Fibroblast of the aortic adventitia (primary cell): ENCODE results near the gene CBR3. TPM values are rescaled to one million over a fixed set of nuclear protein-coding genes. Genes with fewer than 3 reads are reported as not detected.
"Not testable (repeated sequence)": the region's sequence is repeated elsewhere in the genome, so short reads cannot be mapped to it uniquely, and the experiment has no call there.

Experiments
- DNase-seq: peaks from one replicate; pipeline ENCODE4 v3.0.0-alpha.2; 2010; ENCODE audit warnings: low read depth
- H3K4me3 ChIP-seq: 2 replicates; pipeline ENCODE4 v1.5.1; 2011; ENCODE audit warnings: low read depth, mild to moderate bottlenecking, control low read depth, low read length, moderate library complexity
- total RNA-seq: library from RNA; depleted of rRNA; stranded (reverse); fragments of >200 nt; gene quantifications from 2 replicates; pipeline ENCODE4 v1.2.3, GENCODE V29; 2012; ENCODE audit warnings: low replicate concordance
- TF ChIP-seq, protein P1 (sequence below): IDR thresholded peaks from 2 replicates; pipeline ENCODE4 v1.5.1; 2011; ENCODE audit warnings: mild to moderate bottlenecking, low read length, control low read depth, inconsistent platforms; ENCODE audit not compliant: insufficient read depth

Gene CBR3
- total RNA-seq, 1 donor: 27.9 TPM

DNA sequence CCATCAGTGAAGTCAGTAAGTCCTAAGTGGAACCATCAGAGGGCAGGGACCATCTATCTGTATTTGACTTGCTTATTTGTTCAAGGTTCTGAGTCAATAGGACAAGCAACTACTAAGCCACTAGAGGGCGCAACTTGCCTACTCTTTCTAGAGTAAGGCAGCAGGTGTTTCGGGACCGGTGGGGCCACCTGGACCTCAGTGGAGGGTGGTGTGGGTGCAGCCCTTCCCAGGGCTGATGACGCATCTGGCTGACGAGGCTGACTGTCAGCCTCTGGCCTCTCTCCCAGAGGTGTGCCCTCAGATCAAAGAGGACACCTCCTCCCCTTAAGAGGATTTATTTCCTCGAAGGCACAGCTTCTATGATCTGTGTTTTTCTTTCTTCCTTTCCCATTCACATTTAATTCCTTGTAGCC is 6.6 kb downstream of the CBR3 start:
- H3K4me3 ChIP-seq: no peak overlapping the region
- DNase-seq: peak; percentile 85
- TF ChIP-seq, protein P1, sequence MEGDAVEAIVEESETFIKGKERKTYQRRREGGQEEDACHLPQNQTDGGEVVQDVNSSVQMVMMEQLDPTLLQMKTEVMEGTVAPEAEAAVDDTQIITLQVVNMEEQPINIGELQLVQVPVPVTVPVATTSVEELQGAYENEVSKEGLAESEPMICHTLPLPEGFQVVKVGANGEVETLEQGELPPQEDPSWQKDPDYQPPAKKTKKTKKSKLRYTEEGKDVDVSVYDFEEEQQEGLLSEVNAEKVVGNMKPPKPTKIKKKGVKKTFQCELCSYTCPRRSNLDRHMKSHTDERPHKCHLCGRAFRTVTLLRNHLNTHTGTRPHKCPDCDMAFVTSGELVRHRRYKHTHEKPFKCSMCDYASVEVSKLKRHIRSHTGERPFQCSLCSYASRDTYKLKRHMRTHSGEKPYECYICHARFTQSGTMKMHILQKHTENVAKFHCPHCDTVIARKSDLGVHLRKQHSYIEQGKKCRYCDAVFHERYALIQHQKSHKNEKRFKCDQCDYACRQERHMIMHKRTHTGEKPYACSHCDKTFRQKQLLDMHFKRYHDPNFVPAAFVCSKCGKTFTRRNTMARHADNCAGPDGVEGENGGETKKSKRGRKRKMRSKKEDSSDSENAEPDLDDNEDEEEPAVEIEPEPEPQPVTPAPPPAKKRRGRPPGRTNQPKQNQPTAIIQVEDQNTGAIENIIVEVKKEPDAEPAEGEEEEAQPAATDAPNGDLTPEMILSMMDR: peak; percentile 81

DNA sequence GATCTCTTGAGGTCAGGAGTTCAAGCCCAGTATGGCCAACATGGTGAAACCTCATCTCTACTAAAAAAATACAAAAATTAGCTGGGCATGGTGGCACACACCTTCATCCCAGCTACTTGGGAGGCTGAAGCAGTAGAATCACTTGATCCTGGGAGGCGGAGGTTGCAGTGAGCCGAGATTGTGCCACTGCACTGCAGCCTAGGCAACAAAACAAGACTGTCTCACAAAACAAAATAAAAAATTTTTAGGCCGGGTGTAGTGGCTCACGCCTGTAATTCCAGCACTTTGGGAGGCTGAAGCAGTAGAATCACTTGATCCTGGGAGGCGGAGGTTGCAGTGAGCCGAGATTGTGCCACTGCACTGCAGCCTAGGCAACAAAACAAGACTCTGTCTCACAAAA is 9.4 kb downstream of the CBR3 start:
- not testable (repeated sequence) for H3K4me3 ChIP-seq, DNase-seq

DNA sequence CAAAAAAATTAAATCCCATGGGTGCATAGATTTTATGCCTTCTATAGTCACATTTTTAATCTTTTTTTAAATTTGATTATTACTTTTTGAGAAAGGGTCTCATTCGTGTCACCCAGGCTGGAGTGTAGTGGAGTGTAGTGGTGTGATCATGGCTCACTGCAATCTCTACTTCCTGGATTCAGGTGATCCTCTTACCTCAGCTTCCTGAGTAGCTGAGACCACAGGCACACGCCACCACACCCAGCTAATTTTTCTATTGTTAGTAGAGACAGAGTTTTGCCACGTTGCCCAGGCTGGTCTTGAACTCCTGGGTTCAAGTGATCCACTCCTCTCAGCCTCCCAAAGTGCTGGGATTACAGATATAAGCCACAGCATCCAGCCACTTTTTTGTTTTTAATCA is 10.4 kb downstream of the CBR3 start:
- H3K4me3 ChIP-seq: no peak overlapping the region
- DNase-seq: no peak
- TF ChIP-seq, protein P1: no peak

DNA sequence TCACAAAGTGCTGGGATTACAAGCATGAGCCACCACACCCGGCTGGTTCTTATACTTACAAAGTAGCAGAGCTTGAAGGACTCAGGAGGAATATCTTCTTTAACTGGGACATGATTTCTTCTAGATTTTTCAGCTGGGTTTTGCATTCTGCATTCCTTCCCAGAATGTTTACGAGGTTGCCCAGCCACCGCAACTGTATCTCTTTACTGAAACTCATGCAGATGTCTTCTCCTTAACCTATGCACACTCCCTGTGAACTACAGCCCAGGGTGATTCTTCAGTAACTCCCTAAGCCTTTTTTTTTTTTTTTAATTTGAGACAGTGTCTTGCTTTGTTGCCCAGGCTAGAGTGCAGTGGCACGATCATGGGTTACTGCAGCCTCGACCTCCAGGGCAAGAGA is 13.0 kb downstream of the CBR3 start:
- TF ChIP-seq, protein P1: no peak
- DNase-seq: no peak

DNA sequence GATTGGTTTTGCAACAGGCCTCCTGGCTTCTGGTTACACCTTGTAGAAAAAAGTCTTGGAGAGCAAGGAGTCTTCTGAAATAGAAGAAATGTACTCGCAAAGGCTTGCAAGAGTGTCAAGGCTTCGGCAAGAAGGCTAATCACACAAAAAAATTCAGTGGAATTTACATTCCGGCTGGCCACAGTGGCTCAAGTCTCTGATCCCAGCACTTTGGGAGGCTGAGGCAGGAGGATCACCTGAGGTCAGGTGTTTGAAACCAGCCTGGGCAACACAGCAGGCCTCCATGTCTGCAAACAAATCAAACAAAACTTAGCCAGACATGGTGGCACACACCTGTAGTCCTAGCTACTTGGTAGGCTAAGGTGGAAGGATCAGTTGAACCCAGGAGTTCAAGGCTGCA is 14.0 kb downstream of the CBR3 start:
- TF ChIP-seq, protein P1: no peak
- DNase-seq: no peak
- H3K4me3 ChIP-seq: no peak overlapping the region

More for the DNA sequence above, 13.0 kb downstream of the CBR3 start:
- H3K4me3 ChIP-seq: no peak overlapping the region

DNA sequence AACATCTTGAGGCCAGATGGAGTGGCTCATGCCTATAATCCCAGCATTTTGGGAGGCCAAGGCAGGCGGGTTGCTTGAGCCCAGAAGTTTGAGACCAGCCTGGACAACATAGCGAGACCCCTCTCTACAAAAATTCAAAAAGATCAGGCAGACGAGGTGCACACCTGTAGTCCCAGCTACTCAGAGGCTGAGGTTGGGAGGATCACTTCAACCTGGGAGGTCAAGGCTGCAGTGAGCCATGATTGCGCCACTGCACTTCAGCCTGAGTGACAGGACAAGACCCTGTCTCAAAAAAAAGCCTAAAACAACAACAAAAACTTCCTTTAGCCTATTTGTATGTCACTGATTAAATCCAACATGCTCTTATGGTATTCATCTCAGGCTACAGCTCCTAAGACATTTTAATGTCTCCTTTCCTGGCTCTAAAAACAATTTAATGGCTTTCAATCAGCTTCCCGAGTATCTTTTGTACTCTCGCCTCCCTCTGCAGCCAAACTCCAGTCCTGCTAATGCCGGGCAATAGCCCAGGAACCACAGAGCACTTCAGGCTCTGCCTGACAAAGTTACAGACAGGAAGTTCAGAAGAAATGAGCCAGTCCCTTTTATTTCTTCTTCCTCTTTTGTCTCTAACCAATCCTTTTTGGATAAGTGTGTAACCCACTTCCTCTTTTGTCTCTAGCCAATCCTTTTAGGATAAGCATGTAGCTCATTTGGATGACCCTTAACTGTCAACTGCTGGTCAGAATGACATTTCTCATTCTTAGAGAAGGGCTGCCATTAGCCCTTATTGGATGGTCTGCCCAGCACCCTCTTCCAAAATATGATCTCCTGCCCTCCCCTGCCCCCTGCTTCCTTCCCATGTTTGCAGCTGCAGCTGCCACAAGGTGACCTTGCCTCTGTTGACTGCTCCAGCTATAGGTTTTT is 15.2 kb downstream of the CBR3 start:
- H3K4me3 ChIP-seq: no peak overlapping the region
- TF ChIP-seq, protein P1: no peak
- peak; percentile 66 for DNase-seq

DNA sequence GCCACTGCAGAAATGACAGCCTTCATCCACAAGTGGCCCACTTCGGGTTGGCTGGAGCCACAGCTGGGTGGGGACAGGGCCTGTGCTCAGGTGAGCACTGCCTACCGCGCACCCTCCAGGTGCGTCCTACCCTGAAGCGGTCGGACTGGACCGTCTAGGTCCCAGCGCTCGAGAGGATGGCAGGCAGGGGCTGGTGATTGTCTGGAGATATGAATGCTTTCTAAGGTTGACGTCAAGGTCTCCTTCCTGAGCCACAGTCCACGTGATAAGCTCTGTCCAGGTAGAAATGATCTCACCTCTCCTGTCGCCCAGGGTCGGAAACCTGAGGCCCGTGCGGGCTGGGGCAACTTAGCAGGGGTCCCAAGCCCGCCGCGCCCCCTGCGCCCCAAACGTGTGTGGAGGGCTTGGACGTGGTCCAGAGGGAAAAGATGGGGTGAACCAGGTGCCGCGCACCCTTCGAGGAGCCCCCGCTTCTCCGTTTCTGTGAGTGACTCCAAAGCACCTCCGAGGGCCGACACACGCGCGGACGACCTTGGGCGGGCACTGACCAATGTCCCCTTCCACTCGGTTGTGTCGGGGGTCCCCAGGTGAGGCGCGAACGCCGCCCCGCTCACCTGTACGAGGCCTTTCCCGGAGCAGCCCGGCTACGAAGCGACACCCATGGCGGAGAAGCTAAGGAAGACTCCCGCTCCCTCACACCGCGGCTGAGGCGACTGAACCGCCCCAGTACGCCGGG is 20.9 kb downstream of the CBR3 start:
- peak overlapping the region; percentile 86 for H3K4me3 ChIP-seq
- TF ChIP-seq, protein P1: no peak
- no peak for DNase-seq
